T47D (cell line): Measurements from ENCODE around the gene CACNA2D4.
"Not testable (repeated sequence)": the region's sequence is repeated elsewhere in the genome, so short reads cannot be mapped to it uniquely, and the experiment has no call there.

ENCODE experiments used
- DNase-seq, 2 experiments: peaks; one replicate each; pipeline versions ENCODE4 v3.0.0 to v3.0.0-alpha.2; 2011 to 2012; ENCODE audit warnings: low read depth in 1 of 2, low spot score in 1 of 2
- JUND ChIP-seq: IDR thresholded peaks from 2 replicates; pipeline ENCODE4 v1.6.1; 2012; ENCODE audit warnings: low read depth
- in situ Hi-C: cut with HindIII; loops from 2 replicates; pipeline ENCODE4 v1.10.0; 2016; ENCODE audit warnings: low sequenced_read_pairs, low pct_unique_long_range_greater_than_20kb

Gene CACNA2D4

DNA sequence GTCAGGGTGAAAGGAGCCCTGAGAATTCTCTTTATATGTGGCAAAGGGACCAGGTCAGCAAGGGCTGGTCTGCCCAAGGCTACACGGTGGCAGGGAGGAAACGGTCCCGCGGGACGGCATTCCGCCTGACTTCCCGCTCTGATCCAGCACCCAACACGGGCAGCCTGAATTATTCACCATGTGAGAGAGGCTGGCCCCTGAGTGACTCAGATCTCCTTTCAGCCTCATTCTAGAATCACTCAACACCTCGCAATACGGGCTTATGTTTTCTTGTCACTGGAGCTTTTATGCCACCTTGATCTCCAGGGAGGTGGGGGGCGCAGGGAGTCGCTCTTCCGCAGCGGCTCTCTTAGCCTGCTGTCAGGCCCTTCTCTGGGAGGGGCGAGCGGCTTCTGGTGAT, 89.6 kb downstream of the CACNA2D4 start:
- TF ChIP-seq JUND: no peak
- in situ Hi-C loops: no loop called here
- DNase-seq: no peak

DNA sequence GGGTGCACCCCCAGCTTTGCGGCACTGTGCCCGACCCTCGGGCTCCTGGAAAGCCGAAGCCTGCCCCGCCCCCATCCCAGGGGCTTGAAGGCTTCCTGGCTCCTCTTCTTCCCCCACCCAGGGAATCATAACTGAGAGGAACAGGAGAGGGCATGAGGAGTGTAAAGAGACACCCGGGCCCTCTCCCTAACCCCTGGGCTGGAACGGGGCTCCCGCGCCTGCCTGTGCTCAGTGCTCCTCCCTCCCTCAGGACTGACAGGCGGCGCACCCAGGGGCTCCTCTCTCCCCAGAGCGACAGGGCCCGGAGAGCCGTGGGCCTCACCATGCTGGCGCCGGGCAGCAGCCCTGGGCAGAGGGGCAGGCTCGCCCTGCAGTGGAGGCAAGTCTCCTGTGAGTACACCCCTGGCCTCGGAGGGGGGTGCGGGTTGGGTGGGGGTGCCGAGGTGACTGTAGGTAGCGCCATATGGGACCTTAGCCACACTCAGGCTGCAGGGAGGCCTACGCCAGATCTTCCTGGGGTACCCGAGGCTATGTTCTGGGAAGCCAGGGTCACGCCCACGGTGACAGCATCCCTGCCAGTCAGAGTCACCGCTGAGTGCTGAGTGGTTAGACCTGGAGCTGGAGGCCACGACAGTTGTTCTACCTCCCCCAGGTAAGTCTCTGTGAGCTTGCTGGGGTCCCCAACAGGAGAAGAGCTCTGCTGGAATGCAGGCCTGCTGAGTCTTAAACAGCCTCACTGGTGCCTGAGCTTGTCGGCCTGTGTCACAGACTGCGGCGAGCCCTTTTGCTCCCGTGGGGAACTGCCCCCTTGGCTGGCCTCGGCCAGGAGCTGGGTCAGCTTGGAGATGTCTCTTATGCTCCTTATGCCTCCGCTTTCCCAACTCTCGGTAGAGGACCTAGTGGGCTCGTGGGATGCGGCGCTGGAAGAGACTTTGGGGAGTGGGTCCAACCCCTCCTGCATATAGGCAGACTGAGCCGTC, 90.3 kb downstream of the CACNA2D4 start:
- in situ Hi-C loops: no loop called here
- no peak for TF ChIP-seq JUND
- DNase-seq: no peak

- no peak for DNase-seq
- in situ Hi-C loops: no loop called here
- no peak for TF ChIP-seq JUND
These were observed 91.4 kb downstream of the CACNA2D4 start for GRCh38 chr12:1826867-1827705.

DNA sequence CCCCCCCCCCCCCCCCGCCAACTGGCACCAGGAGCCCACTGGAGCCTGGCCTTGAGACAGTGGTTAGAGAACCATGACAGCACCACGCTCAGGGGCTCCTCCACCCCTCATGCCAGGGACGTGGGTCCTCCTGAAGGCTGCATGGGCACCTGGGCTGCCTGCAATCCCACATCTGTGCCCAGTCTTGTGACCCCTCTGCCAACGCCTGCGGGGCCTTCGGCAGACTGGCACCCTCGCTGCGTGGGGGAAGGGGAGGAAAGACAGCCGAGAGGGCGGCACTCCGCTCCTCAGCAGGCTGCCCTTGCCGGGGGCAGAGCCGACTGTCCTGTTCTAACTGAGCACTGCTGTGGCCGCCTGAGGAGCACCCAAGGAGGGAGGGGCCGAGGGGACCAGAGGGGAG, 92.1 kb downstream of the CACNA2D4 start:
- TF ChIP-seq JUND: no peak
- in situ Hi-C loops: no loop called here
- DNase-seq: no peak

GRCh38 chr12:1825382-1826102, 92.9 kb downstream of the CACNA2D4 start:
- no peak for DNase-seq
- in situ Hi-C loops: no loop called here
- no peak for TF ChIP-seq JUND

DNA sequence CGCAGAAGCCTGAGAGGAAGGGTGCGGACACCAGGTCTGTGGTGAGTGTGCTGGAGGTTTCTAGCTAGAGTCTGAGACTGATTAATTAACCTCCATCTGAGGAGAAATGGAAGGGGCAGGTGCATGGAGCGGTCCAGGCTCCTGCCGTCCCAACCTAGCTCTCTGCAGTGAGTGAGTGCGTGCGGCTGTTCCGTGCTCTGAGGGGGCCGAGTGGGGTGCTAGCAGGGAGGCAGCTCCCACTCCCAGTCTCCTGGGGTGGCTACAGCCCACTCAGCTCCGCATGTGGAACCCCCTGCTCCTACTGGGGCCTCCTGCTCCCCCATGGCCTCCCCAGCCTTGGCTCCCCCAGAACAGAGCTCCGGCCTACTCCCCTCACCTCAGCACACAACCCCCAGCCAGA, 95.2 kb downstream of the CACNA2D4 start:
- in situ Hi-C loops: no loop called here
- no peak for DNase-seq
- no peak for TF ChIP-seq JUND

DNA sequence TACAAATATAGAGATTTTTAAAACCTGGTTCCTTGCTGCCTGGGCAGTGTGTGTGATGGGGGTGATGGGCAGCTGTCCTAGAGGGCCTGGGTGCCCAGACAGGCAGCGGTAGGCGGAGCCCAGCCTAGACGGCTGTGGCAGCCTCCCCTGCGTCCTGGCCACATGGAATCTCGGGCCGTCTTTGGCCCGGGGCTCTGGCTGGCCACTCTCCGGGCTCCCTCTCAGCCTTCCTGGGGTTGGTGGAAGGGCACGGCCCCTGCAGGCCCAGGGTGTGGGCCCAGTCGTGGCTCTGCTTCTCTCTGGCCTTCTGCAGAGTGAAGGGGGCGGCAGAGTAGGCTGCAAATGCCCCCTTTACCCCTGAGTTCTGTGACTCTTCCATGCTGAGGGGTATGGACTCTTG, 95.8 kb downstream of the CACNA2D4 start:
- no peak for TF ChIP-seq JUND
- in situ Hi-C loops: no loop called here
- DNase-seq: no peak

- no peak for DNase-seq
- in situ Hi-C loops: no loop called here
- TF ChIP-seq JUND: no peak
These were observed 96.6 kb downstream of the CACNA2D4 start for GRCh38 chr12:1821805-1822204.

- no peak for DNase-seq
- TF ChIP-seq JUND: no peak
- in situ Hi-C loops: no loop called here
These were observed 97.6 kb downstream of the CACNA2D4 start for GRCh38 chr12:1820896-1821291.

GRCh38 chr12:1820191-1820895, 98.1 kb downstream of the CACNA2D4 start, which contains the start of gene LRTM2:
TSS of gene LRTM2 (plus strand) at chr12:1820565. CDS start at chr12:1828149, 7,584 bp downstream.
- DNase-seq: no peak
- in situ Hi-C loops: no loop called here
- TF ChIP-seq JUND: no peak

- DNase-seq: no peak
- in situ Hi-C loops: no loop called here
- TF ChIP-seq JUND: no peak
These were observed 98.9 kb downstream of the CACNA2D4 start for GRCh38 chr12:1819571-1819970.

DNA sequence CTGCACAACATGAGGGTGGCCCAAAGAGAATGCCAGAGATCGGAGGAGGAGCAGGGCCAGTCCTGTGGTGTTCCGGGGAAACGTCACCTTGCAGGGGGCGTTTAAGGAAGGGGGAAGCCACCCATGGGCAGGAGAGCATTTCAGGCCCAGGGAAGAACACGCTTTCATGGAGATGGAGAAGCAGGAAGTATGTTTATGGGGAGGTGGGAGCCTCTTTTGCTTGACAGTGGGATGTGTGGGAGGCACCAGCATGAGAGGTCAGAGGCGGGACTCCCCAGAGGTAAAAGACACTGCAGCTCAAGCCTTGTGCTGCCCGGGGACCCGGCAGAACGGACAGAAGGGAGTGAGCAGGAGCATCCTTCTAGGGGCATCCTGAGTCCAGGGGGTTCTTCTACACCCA, 99.4 kb downstream of the CACNA2D4 start:
- in situ Hi-C loops: no loop called here
- TF ChIP-seq JUND: no peak
- DNase-seq: no peak

- DNase-seq, in situ Hi-C loops: not testable (repeated sequence)
These were observed 100.5 kb downstream of the CACNA2D4 start for GRCh38 chr12:1817928-1818327.
